Glomerular visceral epithelial cell (primary cell): Measurements from ENCODE around the gene SFT2D1.

Experiments used
- DNase-seq: peaks from one replicate; pipeline ENCODE4 v3.0.0-alpha.2; 2016; ENCODE audit errors: extremely low spot score

SFT2D1 gene

DNA sequence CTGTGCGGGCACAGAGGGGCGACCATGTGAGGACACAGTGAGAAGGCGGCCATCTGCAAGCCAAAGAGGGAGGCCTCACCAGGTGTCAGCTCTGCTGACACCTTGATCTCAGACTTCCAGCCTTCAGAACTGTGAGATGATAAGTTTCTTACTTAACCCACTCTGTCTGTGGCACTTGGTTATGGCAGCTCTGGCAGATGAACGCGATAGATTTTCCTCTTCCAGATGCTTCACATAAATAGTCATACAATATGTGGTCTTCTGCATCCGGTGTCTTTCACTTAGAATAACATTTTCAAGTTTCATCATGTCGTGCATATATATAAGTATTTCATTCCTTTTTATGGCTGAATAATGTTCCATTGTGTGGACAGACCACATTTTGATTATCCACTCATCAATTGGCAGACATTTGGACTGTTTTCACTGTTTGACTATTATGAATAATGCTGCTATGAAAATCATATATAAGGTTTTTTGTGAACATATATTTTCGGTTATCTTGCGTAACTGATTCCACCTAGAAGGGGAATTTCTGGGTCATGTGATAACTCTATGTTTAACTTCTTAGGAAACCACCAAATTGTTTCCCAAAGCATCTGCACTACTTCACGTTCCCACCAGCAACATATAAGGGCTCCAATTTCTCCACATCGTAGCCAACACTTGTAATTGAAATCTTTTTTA is 64.3 kb downstream of the SFT2D1 start:
- DNase-seq, result no peak

GRCh38 chr6:166277018-166277417 is 65.3 kb downstream of the SFT2D1 start:
- DNase-seq, result no peak

GRCh38 chr6:166275714-166276166 is 66.6 kb downstream of the SFT2D1 start:
- DNase-seq, result peak; percentile 65

DNA sequence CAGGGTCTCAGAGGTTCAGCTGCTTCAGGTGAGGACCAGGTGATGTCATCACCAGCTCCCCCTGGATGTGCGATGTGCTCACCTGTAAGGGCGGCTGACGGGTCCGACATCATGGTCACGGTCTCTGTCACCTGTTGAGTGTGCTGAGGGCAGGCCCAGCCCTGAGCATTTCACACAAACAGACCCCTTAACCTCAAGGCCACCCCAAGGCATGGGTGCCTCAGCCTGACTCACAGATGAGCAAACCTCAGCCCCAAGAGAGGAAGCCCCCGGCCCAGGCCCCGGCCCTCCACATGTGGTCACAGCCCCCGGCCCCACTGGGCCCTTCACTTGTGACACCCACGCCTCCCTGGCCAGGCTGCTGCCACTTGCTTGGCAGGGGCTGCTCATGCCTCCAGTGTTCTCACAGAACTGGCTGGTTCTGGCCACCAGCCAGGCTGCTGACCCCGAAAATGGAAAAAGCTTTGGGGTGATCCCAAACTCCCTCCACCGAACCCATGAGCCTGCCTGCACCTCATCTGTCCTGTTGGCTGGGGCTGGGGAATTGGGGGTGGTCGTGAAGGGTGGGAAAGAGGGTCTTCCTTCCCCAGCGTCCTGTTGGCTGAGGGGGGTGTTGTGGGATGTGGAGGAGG is 67.5 kb downstream of the SFT2D1 start:
- DNase-seq, result no peak

- DNase-seq, result no peak
These were observed 68.2 kb downstream of the SFT2D1 start for GRCh38 chr6:166274163-166274562.

DNA sequence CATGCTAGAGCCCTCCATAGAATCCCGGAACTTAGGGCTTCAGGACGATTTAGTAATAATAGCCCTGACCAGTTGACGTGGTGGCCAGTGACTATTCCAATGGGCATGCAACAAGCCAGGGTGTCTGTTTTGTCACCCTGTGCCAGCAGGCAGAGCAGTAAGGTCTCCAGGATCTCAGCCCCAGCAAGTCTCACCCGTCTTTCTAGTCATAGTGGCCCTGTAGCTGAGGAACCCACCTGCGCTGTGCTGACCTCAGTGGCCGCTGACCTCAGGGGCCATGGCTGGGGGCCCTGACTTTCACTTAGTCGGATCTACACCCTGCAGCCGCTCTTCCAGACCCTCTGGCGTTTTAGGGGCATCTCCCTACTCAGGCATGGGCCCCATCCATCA is 71.0 kb downstream of the SFT2D1 start:
- no peak for DNase-seq

GRCh38 chr6:166270706-166271375 is 71.5 kb downstream of the SFT2D1 start:
- no peak for DNase-seq
